Raji (cell line): Measurements from ENCODE around the gene HIKESHI.

Source experiments
- POLR2A ChIP-seq: IDR thresholded peaks from 2 replicates; pipeline ENCODE4 v1.6.1; 2011; ENCODE audit warnings: low read depth, low read length, control low read depth; ENCODE audit not compliant: insufficient read depth

The HIKESHI gene

GRCh38 chr11:86363424-86363823, 61.4 kb downstream of the HIKESHI start:
- no peak for TF ChIP-seq POLR2A

DNA sequence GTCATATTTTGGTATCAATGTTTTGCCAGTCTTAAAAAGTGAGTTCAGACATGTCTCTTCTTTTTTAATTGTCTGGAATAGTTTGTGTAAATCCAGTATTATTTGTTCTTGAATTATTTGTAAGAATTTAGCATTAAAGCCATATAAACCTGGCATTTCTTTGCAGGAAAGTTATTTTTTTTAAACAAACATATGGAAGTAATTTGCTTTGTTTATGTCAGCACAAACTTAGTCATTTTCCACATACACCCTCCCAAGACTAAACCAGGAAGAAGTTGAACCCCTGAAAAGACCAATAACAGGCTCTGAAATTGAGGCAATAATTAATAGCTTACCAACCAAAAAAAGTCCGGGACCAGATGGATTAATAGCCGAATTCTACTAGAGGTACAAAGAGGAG, 63.5 kb downstream of the HIKESHI start:
- TF ChIP-seq POLR2A, result no peak

GRCh38 chr11:86369668-86370067, 67.6 kb downstream of the HIKESHI start:
- TF ChIP-seq POLR2A, result no peak

- TF ChIP-seq POLR2A, result no peak
Observed at GRCh38 chr11:86370171-86370570, 68.1 kb downstream of the HIKESHI start.

- no peak for TF ChIP-seq POLR2A
Observed at GRCh38 chr11:86370922-86371594, 69.0 kb downstream of the HIKESHI start.

DNA sequence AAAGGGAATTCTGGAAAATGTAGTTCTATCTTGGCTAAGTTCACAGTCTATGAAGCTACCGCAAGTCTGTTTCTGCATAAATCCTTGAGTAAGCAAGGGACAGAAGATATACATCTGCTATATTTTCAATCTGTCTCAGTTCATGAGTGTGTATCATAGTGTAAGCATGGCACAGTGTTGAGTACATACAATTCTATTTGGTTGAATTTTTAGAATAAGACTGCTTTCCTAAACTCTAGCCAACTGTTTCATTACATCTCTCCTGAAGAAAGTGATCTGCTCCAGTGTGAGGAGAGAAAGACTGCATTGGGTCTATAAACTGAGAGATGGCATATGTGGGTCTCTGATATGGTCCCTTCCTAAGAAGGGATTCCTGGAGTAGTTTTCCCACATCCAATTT, 70.0 kb downstream of the HIKESHI start:
- no peak for TF ChIP-seq POLR2A

- no peak for TF ChIP-seq POLR2A
Observed at GRCh38 chr11:86372586-86372985, 70.5 kb downstream of the HIKESHI start.

DNA sequence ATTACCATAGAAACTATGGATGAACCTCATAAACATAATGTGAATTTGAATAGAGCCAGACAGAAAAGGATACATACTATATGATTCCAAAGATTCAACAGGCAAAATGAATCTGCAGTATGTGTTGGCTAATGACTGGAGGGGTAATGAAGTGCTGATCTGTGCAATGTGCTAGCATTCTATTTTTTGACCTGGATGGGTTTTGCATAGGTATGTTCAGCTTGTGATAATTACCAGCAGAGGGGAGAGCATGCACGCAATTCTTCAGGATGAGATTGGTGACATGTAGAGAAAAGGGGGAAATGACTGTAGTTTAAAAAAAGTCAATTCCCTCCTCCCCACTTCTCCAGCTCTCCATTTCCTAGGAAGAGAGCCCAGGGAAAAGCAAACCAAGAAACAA, 72.0 kb downstream of the HIKESHI start:
- TF ChIP-seq POLR2A, result no peak

- TF ChIP-seq POLR2A, result no peak
Observed at GRCh38 chr11:86374586-86374985, 72.5 kb downstream of the HIKESHI start, which contains the start of gene CCDC81. Gene CCDC81, plus strand, starts transcription at chr11:86374887. Its CDS starts 277 bp downstream, at chr11:86375164.

DNA sequence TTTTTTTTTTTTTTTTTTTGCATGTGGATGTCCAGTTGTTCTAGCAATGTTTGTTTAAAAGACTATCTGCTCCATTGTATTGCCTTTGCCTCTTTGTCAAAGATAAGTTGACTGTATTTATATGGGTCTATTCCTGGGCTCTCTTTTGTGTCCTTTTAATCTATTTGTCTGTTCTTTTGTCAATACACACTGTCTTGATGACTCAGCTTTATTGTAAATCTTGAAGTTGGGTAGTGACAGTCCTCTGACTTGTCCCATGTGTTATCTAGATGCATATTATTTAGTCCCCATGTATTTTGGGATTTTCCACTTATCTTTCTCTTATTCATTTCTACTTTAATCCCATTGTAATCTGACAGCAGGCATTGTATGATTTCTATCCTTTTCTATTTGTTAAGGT, 75.9 kb downstream of the HIKESHI start:
- no peak for TF ChIP-seq POLR2A

- TF ChIP-seq POLR2A, result no peak
Observed at GRCh38 chr11:86380295-86381059, 78.4 kb downstream of the HIKESHI start.

DNA sequence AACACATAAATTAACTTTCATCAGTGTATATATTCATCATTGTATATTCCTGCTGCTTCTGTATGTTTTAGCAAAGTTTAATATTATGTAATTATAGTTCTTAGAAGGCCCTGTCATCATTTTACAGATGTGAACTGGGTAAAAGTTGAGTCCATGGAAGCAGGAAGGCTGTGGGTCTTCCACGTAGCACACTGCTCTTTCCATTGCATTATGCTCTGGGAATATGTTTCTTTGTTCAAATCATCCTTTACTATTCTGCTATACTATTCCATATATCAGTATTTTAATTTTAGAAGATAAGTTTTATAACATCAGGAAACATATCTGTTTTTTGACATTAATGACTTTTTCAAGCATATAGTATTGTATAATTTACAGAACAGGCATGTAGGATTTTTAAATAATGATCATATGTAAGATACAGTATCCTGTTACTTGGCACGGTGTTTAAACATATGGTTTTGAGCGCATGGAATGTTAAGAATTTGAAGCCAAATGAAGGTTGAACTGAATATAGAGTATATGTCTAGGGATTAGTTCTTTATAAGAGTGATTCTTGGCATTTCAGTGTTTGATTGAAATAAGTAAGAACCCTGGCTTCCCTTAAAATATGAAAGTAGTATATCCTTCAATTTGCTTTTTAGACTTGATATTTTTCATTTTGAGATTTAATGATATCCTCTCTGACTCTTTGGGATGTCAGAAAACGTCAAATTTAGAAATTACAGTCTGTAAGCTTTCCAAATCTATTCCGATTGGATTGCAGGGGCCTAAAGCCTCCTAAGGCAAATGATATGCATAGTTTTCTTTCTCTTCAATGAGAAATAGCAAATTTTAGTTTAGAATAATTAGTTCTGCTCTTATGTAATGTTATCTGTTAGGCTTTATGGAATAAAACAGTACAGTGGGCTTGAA, 81.3 kb downstream of the HIKESHI start:
- no peak for TF ChIP-seq POLR2A

GRCh38 chr11:86386283-86386682, 84.2 kb downstream of the HIKESHI start:
- TF ChIP-seq POLR2A, result no peak

GRCh38 chr11:86386746-86387145, 84.7 kb downstream of the HIKESHI start:
- TF ChIP-seq POLR2A, result no peak

- no peak for TF ChIP-seq POLR2A
Observed at GRCh38 chr11:86388198-86388597, 86.2 kb downstream of the HIKESHI start.
